IgD-negative memory B cell (primary cell): ENCODE data around the gene SGTA. TPM values are rescaled to one million over a fixed set of nuclear protein-coding genes. Genes with fewer than 3 reads are reported as not detected.
A peak's percentile ranks its signal among the peaks of the same experiment; 100 is the strongest.
"Not testable (repeated sequence)": the region's sequence is repeated elsewhere in the genome, so short reads cannot be mapped to it uniquely, and the experiment has no call there.

ENCODE experiments used
- H3K27ac Mint-ChIP-seq, 3 donors: one replicate each; pipeline ENCODE4 v1.8.0; 2020 to 2022; ENCODE audit warnings: mild to moderate bottlenecking in 3 of 3, mixed read lengths in 3 of 3, moderate library complexity in 1 of 3
- H3K27me3 Mint-ChIP-seq: one replicate; pipeline ENCODE4 v1.8.0; 2021; ENCODE audit warnings: mixed read lengths
- H3K36me3 Mint-ChIP-seq: one replicate; pipeline ENCODE4 v1.8.0; 2020; ENCODE audit warnings: mild to moderate bottlenecking, mixed read lengths
- H3K4me1 Mint-ChIP-seq, 3 donors: one replicate each; pipeline ENCODE4 v1.8.0; 2020 to 2022; ENCODE audit warnings: mixed read lengths in 3 of 3, mild to moderate bottlenecking in 1 of 3
- H3K4me3 Mint-ChIP-seq, 4 donors: one replicate each; pipeline ENCODE4 v1.8.0; 2020 to 2022; ENCODE audit warnings: mild to moderate bottlenecking in 4 of 4, mixed read lengths in 4 of 4, moderate library complexity in 3 of 4
- H3K9me3 Mint-ChIP-seq, 3 donors: one replicate each; pipeline ENCODE4 v1.8.0; 2020 to 2021; ENCODE audit warnings: mixed read lengths in 3 of 3, mild to moderate bottlenecking in 1 of 3
- polyA plus RNA-seq: library from polyadenylated mRNA; unstranded; fragments of 300-500 nt; fragmentation: Illumina TruSeq; gene quantifications from one replicate; pipeline ENCODE4 v1.2.3, GENCODE V29; 2021

SGTA gene, protein sequence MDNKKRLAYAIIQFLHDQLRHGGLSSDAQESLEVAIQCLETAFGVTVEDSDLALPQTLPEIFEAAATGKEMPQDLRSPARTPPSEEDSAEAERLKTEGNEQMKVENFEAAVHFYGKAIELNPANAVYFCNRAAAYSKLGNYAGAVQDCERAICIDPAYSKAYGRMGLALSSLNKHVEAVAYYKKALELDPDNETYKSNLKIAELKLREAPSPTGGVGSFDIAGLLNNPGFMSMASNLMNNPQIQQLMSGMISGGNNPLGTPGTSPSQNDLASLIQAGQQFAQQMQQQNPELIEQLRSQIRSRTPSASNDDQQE
- polyA plus RNA-seq = 44.2 TPM

DNA sequence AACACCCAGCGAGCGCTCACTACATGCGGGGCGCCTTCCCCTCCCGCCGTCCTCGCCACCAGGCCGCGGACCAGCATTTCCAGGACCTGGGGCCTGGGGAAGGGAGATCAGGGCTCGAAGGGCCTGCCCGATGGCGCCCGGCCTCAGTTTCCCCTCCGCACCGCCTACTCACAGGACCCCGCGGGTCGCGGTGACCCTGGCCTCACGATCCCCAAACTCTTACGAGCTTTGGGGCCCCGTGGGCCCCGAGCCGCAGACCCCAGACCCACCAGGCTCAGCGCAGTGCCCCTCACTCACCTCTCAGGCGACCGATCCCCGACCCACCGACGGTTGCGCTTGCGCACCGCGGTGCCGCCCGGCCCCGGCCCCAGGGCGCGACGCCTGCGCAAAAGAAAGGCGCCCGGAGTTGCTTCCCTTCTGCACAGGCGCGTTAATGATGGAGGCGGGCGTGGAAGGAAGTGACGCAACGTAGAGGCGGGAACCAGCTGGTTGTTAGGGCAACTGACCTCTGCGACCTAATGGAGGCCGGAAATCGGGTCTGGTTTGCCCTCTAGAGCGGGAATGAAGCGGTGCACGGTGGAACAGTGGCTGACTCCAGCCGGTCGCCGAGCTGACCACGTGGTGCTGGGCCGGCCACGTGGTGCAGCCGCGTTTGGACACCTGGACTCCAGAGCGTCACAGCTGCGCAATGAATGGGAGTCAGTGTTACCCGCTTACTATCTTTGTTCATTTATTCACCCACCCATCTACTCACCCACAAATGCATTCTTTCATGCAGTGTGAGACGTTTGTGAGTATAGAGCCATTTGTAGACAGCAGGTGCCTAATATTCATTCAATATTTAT, at the start of gene SGTA:
SGTA (minus strand) TSS at position 338 of the 845 bp plus-strand sequence. CDS start 14,205 bp downstream, outside the sequence.
- Mint-ChIP-seq H3K9me3 (no peaks in the 10 kb centered on the region), H3K36me3 (peaks cover 8% of the 10 kb centered on the region), H3K4me1 (peaks cover 29 to 43% (median 38%) of the 10 kb centered on the region in 3 donors), H3K4me3 (peak within 1 kb of the TSS; percentile 84 to 95 (median 88)), H3K27me3 (peaks cover 1% of the 10 kb centered on the region), H3K27ac (peak within 1 kb of the TSS; percentile 94 to 98 (median 94))

DNA sequence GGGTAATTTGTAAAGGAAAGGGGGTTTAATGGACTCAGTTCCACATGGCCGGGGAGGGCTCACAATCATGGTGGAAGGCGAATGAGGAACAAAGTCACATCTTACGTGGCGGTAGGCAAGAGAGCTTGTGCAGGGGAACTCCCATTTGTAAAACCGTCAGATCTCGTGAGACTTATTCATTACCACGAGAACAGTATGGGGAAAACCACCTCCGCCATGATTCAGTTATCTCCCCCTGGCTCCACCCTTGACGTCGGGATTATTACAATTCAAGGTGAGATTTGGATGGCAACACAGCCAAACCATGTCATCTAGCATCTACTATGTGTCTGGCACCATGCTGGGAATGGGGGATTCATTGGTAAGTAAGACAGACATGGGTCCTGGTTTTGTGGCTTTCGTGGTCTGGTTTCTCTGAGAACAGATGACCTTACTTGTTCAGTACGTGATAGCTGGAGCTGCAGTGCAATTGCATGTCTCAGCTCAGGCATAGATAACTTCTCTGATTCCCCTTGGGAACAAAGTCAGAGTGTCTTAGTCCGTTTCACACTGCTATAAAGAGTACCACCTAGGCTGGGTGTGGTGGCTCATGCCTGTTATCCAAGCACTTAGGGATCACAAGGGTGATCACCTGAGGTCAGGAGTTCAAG, 44.9 kb upstream of the SGTA start:
- Mint-ChIP-seq H3K4me3 (no peak overlapping the region), H3K9me3 (peaks cover 6 to 9% (median 8%) of the 10 kb centered on the region in 3 donors), H3K27ac (peak overlapping the region in 1 of 3 donors; percentile 57), H3K36me3 (peaks cover 22% of the 10 kb centered on the region), H3K27me3 (no peaks in the 10 kb centered on the region), H3K4me1 (peaks cover 0 to 2% (median 2%) of the 10 kb centered on the region in 3 donors)

DNA sequence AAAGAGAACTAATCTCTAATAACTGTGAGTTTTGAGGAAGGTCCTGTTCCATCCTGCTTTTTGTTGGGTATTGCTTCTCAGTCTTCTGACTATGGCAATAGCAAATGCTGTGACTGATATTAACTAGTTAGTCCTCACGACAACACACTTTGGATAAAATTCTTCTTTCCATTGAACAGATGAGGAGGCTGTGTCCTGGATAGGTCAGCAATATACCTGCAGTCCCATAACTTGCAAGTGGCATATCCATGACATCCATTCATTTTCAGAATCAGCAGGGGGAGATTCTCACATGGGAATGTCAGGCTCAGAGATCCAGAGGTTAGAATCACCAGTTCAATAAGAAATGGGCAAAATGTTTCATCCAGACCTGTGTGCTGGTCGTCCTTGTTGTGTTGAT, 43.9 kb upstream of the SGTA start:
- H3K27ac Mint-ChIP-seq = no peak overlapping the region
- H3K4me1 Mint-ChIP-seq = peaks cover 0 to 2% (median 2%) of the 10 kb centered on the region in 3 donors
- H3K27me3 Mint-ChIP-seq = no peaks in the 10 kb centered on the region
- H3K9me3 Mint-ChIP-seq = peaks cover 6 to 9% (median 8%) of the 10 kb centered on the region in 3 donors
- peaks cover 16% of the 10 kb centered on the region for H3K36me3 Mint-ChIP-seq
- H3K4me3 Mint-ChIP-seq = no peak overlapping the region

DNA sequence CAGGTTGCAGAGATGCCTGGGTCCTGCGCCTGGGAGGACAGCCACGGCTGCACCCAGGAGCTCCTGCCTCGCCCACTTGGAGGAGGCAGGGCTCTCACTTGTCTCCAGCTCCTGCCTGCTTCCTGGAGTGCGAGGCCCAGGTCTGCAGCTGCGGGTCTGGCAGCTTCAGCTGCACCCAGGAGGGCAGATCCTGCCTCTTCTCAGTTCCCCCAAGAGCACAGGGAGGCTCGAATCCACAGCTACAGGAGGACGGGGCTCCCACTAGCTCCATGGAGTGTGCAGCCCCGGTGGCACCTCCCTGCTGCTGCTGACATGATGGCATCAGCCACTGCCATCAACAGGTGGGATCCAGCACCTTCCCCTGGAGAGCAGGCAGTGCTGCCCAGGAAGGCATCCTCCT, 41.1 kb upstream of the SGTA start:
- Mint-ChIP-seq H3K27ac (peak overlapping the region in 2 of 3 donors; percentile 21 to 80), H3K36me3 (peaks cover 14% of the 10 kb centered on the region), H3K27me3 (no peaks in the 10 kb centered on the region), H3K4me3 (peak overlapping the region in 1 of 4 donors; percentile 38), H3K9me3 (peaks cover 2 to 6% (median 5%) of the 10 kb centered on the region in 3 donors), H3K4me1 (peaks cover 0 to 9% (median 2%) of the 10 kb centered on the region in 3 donors)

DNA sequence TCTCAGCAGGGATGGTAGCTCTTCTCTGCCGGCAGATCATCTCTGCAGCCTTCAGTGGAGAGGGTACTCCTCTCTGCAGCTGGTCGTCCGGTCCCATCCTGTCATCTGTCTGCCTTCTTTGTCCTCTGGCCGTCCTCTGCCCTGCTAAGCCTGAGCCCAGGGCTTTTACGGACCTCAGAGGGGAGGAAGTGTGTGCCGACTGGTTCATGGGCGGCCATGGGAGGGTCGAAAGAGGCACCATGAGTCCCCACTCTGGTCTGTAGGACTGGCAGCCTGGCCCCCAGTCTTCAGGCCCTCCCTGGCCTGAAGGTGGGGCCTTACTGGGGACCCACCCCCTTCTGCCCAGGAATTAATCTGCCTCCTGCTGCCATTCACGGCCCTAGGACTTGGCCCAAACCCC, 40.6 kb upstream of the SGTA start:
- Mint-ChIP-seq H3K27ac (no peak overlapping the region), H3K36me3 (peaks cover 14% of the 10 kb centered on the region), H3K27me3 (no peaks in the 10 kb centered on the region), H3K4me3 (no peak overlapping the region), H3K9me3 (peaks cover 0 to 6% (median 5%) of the 10 kb centered on the region in 3 donors), H3K4me1 (peaks cover 0 to 9% (median 2%) of the 10 kb centered on the region in 3 donors)

DNA sequence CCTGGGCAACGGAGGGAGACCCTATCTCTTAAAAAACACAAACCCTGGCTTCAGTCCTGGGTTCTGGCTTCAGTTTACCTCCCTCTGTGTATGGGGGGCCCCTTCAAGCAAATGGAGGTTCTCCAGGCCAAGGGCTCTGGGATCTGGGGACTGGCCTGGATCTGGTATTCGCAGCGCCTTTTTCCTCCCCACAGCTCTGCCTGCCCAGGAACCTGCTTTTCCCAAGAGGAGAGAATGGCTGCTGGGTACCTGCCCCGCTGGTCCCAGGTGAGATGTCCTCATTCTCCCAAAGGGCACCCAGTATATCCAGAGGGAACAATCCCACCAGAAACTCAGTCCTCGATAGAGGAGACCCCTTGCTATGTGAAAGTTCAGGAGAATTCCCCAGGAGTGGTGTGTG, 39.8 kb upstream of the SGTA start:
- peaks cover 0 to 4% (median 2%) of the 10 kb centered on the region in 3 donors for H3K9me3 Mint-ChIP-seq
- H3K4me1 Mint-ChIP-seq = peaks cover 0 to 9% (median 3%) of the 10 kb centered on the region in 3 donors
- H3K4me3 Mint-ChIP-seq = no peak overlapping the region

DNA sequence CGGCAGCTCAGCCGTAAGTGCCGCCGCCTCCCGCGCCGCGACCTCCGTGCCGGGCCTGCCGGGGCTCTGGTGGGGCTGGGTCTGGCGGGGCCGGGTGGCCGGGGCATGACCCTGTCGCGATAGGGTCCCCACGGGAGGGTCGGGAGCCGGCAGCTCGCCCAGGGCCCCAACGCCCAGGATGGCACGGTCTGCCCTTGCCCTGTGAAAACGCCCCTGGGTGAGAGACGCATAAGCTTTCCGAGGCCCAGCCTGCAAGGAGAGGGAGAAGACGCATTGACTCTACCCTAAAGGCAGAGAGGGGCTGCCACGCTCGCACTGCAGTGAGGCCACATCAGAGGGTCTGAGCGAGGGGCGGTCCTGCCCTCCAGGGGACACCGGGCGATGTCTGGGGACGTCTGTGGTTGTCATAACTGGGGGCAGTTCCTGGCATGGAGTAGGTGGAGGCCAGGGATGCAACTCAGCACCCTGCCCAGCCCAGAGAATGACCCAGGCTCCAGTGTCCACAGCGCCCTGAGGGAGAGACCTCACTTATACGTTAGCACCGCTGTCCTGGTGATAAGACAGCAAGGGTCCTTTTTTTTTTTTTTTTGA, 37.1 kb upstream of the SGTA start:
- Mint-ChIP-seq H3K4me3 (peak overlapping the region; percentile 82 to 92 (median 88)), H3K36me3 (peaks cover 4% of the 10 kb centered on the region), H3K27ac (peak overlapping the region in 2 of 3 donors; percentile 53 to 67), H3K27me3 (no peaks in the 10 kb centered on the region), H3K9me3 (no peaks in the 10 kb centered on the region), H3K4me1 (peaks cover 3 to 9% (median 4%) of the 10 kb centered on the region in 3 donors)

More for the DNA sequence above, 39.8 kb upstream of the SGTA start:
- H3K36me3 Mint-ChIP-seq = peaks cover 10% of the 10 kb centered on the region
- H3K27me3 Mint-ChIP-seq = no peaks in the 10 kb centered on the region
- no peak overlapping the region for H3K27ac Mint-ChIP-seq

DNA sequence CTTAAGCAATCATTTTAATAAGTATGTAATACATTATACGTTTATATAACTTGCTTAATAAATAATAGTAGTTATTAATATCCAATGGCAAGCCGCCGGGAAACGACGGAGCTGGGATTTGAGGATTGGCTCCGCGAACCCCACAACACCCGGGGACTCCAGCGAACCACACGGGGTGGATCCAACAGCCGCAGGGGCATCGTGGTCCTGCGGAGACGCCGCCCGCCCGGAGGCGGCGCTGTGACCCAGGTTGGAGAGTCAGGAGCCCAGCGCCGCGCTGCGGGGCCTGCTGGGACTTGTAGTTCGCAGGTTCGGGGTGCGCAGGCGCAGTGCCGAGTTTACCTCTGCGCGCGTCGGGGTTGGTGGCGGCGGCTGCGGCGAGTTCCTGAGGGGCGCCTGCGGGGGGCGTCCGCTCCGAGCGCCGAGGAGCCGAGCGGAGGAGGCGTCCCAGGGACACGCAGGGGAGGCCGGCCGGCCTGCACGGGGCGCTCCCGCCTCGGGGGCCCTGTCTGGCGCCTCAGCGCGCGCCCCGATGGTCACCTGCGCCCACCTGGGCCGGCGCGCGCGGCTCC, 36.6 kb upstream of the SGTA start, which contains the start of gene ZNF554:
ZNF554 (plus strand) TSS at position 329 of the 572 bp plus-strand sequence; CDS start at position 533, 204 bp downstream.
- Mint-ChIP-seq H3K4me1 (peaks cover 2 to 9% (median 4%) of the 10 kb centered on the region in 3 donors), H3K9me3 (no peaks in the 10 kb centered on the region), H3K36me3 (peaks cover 3% of the 10 kb centered on the region), H3K4me3 (peak within 1 kb of the TSS; percentile 82 to 92 (median 90)), H3K27ac (peak within 1 kb of the TSS; percentile 67 to 88 (median 86)), H3K27me3 (no peaks in the 10 kb centered on the region)

DNA sequence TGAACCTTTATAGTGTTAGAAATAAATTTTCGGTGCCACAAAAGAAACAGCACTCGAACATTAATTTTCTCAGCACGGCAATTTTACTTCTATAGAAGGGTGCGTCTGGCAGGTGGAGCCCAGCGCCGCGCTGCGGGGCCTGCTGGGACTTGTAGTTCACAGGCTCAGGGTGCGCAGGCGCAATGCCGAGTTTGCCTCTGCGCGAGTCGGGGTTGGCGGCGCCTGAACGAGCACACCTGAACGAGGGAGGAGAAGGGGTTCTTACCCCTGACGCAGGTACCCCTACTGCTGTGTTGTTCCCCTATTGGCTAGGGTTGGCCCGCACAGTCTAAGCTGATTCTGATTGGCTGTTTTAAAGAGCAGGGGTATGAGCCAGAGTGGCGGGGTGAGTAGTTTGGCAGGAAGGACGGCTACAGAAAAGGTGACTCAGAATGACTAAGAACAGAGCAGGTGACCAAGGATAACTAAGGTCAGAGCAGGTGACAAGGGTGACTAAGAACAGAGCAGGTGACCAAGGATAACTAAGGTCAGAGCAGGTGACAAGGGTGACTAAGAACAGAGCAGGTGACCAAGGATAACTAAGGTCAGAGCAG, 34.3 kb upstream of the SGTA start:
- not testable (repeated sequence) for H3K27me3 Mint-ChIP-seq, H3K4me1 Mint-ChIP-seq, H3K9me3 Mint-ChIP-seq, H3K36me3 Mint-ChIP-seq
- Mint-ChIP-seq H3K4me3 (peak overlapping the region in 2 of 4 donors; percentile 33 to 78), H3K27ac (peak overlapping the region; percentile 44 to 81 (median 47))

DNA sequence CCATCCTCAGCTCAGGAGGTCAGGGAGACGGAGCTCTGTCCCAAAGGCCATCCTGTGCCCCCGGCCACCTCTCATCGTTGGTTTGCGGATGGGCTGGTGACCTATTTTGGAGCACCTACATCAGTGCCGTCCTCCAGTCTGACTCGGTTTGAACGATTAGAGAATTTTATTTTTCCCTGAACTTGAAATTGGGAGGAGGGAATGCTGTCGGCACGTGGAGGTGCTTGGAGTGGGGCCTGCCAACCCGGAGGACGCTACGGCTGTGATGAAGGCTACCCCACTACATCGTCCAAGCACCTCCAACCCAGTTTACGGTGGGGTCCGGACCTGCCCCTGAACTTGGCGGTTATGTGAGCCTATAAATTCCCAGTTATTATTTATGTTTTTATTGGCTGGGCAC, 33.6 kb upstream of the SGTA start:
- Mint-ChIP-seq H3K4me1 (peaks cover 1 to 7% (median 4%) of the 10 kb centered on the region in 3 donors), H3K9me3 (no peaks in the 10 kb centered on the region), H3K4me3 (no peak overlapping the region), H3K36me3 (no peaks in the 10 kb centered on the region), H3K27me3 (no peaks in the 10 kb centered on the region), H3K27ac (peak overlapping the region in 1 of 3 donors; percentile 50)

DNA sequence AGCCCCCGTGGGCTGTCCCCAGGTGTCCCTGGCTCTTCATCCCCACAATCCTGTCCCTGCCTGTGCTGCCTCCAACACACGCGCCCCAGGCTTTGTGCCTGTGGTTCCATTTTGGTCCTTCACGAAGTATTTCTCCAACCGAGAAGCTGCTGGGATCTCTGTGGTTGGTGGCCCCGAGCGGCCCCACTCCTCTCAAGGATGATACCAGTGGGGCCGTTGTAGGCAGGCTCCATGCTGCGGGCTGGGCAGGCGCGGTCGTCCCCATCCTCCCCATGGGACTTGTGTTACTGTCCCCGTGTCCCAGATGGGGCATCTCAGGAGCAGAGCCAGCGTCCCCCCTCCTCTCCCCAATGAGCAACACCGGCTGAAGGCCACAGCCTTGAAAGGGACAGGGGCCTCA, 32.9 kb upstream of the SGTA start:
- Mint-ChIP-seq H3K36me3 (no peaks in the 10 kb centered on the region), H3K4me3 (no peak overlapping the region), H3K27ac (peak overlapping the region in 1 of 3 donors; percentile 50), H3K9me3 (no peaks in the 10 kb centered on the region), H3K4me1 (peaks cover 1 to 6% (median 4%) of the 10 kb centered on the region in 3 donors), H3K27me3 (no peaks in the 10 kb centered on the region)

DNA sequence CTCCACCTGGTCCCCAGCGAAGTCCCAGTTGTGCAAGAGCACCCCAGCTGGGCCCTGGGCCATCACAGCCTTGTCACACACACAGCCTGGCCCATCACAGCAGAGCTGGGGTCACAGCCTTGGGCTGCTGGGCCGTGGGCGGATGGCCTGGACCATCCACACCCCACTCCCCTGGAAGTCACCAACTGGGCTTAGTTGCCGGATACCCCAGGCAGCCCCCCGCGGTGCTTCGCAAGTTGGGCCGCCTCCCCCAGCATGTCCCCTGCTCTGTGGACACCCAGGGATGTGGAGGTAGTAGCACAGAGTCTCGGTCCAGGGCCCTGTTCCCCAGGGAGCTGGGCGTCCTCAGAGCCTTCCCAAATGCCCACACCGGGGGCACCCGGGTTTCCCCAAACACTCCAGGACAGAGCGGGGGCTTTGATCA, 32.1 kb upstream of the SGTA start:
- no peaks in the 10 kb centered on the region for H3K36me3 Mint-ChIP-seq
- no peak overlapping the region for H3K4me3 Mint-ChIP-seq
- no peaks in the 10 kb centered on the region for H3K27me3 Mint-ChIP-seq
- H3K4me1 Mint-ChIP-seq = peaks cover 1 to 4% (median 3%) of the 10 kb centered on the region in 3 donors
- H3K9me3 Mint-ChIP-seq = no peaks in the 10 kb centered on the region
- no peak overlapping the region for H3K27ac Mint-ChIP-seq

DNA sequence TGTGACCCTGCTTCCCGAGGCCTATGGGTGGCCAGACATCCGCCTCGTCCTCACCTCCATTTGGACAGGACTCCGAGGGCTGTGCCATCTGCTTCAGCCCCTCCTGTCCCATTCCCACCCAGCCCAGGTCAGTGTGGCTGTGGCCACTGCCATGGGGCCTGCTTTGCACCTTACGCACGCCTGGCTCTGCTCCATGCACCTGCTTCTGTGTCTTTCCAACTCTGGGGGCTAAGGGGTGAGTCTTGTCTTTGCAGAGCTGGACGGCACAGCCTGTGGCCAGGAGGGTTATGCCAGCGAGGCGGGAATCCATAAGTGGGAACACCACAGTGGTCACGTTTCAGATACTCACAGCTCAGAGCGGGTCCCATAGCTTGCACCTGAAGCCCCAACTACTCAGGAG, 31.4 kb upstream of the SGTA start:
- no peak overlapping the region for H3K4me3 Mint-ChIP-seq
- H3K27ac Mint-ChIP-seq = no peak overlapping the region
- no peaks in the 10 kb centered on the region for H3K27me3 Mint-ChIP-seq
- no peaks in the 10 kb centered on the region for H3K36me3 Mint-ChIP-seq
- peaks cover 1 to 4% (median 2%) of the 10 kb centered on the region in 3 donors for H3K4me1 Mint-ChIP-seq
- no peaks in the 10 kb centered on the region for H3K9me3 Mint-ChIP-seq
